22Rv1 (cell line): ENCODE results near the gene CCDC188.

ENCODE experiments used
- H3K27ac ChIP-seq: fragments of 450-650 bp; 2 replicates; pipeline ENCODE4 v1.5.1; 2017
- ZFX ChIP-seq: fragments of 450-650 bp; IDR thresholded peaks from 2 replicates; pipeline ENCODE4 v1.6.1; 2017; ENCODE audit warnings: antibody characterized with exemption, borderline replicate concordance
- TF ChIP-seq, protein P1 (sequence below): fragments of 450-650 bp; IDR thresholded peaks from 2 replicates; pipeline ENCODE4 v1.5.1; 2017; ENCODE audit warnings: mild to moderate bottlenecking

The CCDC188 gene

GRCh38 chr22:20118300-20119020, 32.4 kb downstream of the CCDC188 start:
- peak overlapping the region; percentile 86 for H3K27ac ChIP-seq
- TF ChIP-seq ZFX: no peak
- TF ChIP-seq, protein P1, sequence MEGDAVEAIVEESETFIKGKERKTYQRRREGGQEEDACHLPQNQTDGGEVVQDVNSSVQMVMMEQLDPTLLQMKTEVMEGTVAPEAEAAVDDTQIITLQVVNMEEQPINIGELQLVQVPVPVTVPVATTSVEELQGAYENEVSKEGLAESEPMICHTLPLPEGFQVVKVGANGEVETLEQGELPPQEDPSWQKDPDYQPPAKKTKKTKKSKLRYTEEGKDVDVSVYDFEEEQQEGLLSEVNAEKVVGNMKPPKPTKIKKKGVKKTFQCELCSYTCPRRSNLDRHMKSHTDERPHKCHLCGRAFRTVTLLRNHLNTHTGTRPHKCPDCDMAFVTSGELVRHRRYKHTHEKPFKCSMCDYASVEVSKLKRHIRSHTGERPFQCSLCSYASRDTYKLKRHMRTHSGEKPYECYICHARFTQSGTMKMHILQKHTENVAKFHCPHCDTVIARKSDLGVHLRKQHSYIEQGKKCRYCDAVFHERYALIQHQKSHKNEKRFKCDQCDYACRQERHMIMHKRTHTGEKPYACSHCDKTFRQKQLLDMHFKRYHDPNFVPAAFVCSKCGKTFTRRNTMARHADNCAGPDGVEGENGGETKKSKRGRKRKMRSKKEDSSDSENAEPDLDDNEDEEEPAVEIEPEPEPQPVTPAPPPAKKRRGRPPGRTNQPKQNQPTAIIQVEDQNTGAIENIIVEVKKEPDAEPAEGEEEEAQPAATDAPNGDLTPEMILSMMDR: no peak

GRCh38 chr22:20117633-20118299, 33.1 kb downstream of the CCDC188 start:
- H3K27ac ChIP-seq: peak overlapping the region; percentile 86
- TF ChIP-seq, protein P1: no peak
- TF ChIP-seq ZFX: no peak

- TF ChIP-seq ZFX: no peak
- TF ChIP-seq, protein P1: peak; percentile 58
- peak within 1 kb of the TSS; percentile 86 for H3K27ac ChIP-seq
Measured at GRCh38 chr22:20116951-20117632, 33.8 kb downstream of the CCDC188 start, which contains the start of gene TRMT2A. TSS of gene TRMT2A (minus strand) at chr22:20117226. CDS start at chr22:20116906, 320 bp downstream.

GRCh38 chr22:20116376-20116950, 34.4 kb downstream of the CCDC188 start:
- H3K27ac ChIP-seq: peak overlapping the region; percentile 86
- no peak for TF ChIP-seq ZFX
- TF ChIP-seq, protein P1: no peak

GRCh38 chr22:20115691-20116375, 35.0 kb downstream of the CCDC188 start, which contains the start of gene RANBP1:
TSS of gene RANBP1 (plus strand) at chr22:20116104. CDS start at chr22:20116185, 81 bp downstream.
- TF ChIP-seq, protein P1: no peak
- no peak for TF ChIP-seq ZFX
- H3K27ac ChIP-seq: peak within 1 kb of the TSS; percentile 86

DNA sequence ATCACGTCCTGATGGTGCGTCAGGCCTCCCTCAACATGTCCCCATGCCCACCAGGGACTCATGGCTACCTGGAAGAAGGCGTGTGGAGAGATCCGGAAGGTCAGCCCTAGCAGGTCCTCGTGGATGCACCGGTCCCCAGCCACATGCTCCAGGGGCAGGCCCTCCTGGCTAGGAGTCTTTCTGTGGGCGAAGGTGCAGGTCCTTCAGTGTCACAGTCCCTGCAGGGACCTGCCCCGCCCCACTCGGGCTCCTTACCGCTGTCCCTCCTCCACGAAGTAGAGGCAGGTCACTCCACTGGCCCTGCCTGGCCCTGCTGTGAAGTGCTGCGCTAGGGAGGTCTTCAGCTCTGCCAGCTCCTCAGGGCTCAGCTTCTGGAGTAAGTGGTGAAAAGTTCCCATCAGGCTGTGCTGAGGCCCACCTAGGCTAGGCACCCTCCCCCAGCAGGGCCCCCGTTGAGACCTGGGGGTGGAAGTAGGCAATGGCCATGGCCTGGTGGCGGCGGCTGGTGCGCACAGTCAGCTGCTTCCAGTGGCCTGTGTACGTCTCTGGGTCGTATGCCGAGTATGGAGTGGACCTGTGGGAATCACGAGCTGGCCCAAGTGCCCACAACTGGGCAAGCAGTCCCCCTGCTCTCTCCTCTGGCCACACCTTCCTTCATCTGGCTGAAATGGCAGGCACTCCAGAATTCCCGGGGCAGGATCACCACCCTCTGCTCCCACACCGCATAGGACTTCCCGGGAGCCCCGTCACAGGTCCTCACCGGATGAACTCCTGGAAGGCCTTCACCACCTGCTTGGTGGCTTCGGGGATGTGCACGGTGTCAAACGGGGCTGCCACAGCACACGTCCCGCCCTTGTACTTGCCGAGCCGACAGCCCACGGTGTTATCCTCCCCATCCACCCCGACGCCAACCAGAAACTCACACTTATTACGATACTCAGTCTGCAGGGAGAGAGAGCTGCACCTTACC, 36.1 kb downstream of the CCDC188 start:
- TF ChIP-seq, protein P1: no peak
- no peak for TF ChIP-seq ZFX
- peak overlapping the region; percentile 10; the same call in 1 of the 2 replicates for H3K27ac ChIP-seq
